Muscle of back (tissue), 13 donors: Measurements from ENCODE around the gene SLC35D1. TPM values are rescaled to one million over a fixed set of nuclear protein-coding genes. Genes with fewer than 3 reads are reported as not detected.
"Not testable (repeated sequence)": the region's sequence is repeated elsewhere in the genome, so short reads cannot be mapped to it uniquely, and the experiment has no call there.

ENCODE experiments used
- DNase-seq, 3 donors: peaks; one replicate each; pipeline versions ENCODE4 v3.0.0 to v3.0.0-alpha.2; 2013
- long read RNA-seq, 9 donors: transcript quantifications; one replicate each; lab custom pipeline, GENCODE V29; 2026
- polyA plus RNA-seq, 10 donors: library from polyadenylated mRNA; unstranded; fragments of 120-200 nt; gene quantifications; one replicate each; pipeline ENCODE4 v1.2.1, GENCODE V29; 2013; ENCODE audit not compliant: insufficient read length in 10 of 10

SLC35D1 gene
- polyA plus RNA-seq: 1 to 10 TPM; 5.7 to 9.3 (median 7.9) TPM
- long read RNA-seq, donor 1, full-length matches to known transcripts: 1 of 1 reads
- long read RNA-seq, donor 1, partial matches to known transcripts: 0 of 1 reads
- long read RNA-seq, donor 1, other reads (novel, unspliced or antisense): 0 of 1 reads
- long read RNA-seq, donor 2, full-length matches to known transcripts: 2 of 2 reads
- long read RNA-seq, donor 2, partial matches to known transcripts: 0 of 2 reads
- long read RNA-seq, donor 2, other reads (novel, unspliced or antisense): 0 of 2 reads
- long read RNA-seq, donor 3: 0 reads
- long read RNA-seq, donor 4: 0 reads
- long read RNA-seq, donor 5, full-length matches to known transcripts: 1 of 1 reads
- long read RNA-seq, donor 5, partial matches to known transcripts: 0 of 1 reads
- long read RNA-seq, donor 5, other reads (novel, unspliced or antisense): 0 of 1 reads
- long read RNA-seq, donor 6, full-length matches to known transcripts: 1 of 1 reads
- long read RNA-seq, donor 6, partial matches to known transcripts: 0 of 1 reads
- long read RNA-seq, donor 6, other reads (novel, unspliced or antisense): 0 of 1 reads
- long read RNA-seq, donor 7: 0 reads
- long read RNA-seq, donor 8, full-length matches to known transcripts: 2 of 2 reads
- long read RNA-seq, donor 8, partial matches to known transcripts: 0 of 2 reads
- long read RNA-seq, donor 8, other reads (novel, unspliced or antisense): 0 of 2 reads
- long read RNA-seq, donor 9: 0 reads

DNA sequence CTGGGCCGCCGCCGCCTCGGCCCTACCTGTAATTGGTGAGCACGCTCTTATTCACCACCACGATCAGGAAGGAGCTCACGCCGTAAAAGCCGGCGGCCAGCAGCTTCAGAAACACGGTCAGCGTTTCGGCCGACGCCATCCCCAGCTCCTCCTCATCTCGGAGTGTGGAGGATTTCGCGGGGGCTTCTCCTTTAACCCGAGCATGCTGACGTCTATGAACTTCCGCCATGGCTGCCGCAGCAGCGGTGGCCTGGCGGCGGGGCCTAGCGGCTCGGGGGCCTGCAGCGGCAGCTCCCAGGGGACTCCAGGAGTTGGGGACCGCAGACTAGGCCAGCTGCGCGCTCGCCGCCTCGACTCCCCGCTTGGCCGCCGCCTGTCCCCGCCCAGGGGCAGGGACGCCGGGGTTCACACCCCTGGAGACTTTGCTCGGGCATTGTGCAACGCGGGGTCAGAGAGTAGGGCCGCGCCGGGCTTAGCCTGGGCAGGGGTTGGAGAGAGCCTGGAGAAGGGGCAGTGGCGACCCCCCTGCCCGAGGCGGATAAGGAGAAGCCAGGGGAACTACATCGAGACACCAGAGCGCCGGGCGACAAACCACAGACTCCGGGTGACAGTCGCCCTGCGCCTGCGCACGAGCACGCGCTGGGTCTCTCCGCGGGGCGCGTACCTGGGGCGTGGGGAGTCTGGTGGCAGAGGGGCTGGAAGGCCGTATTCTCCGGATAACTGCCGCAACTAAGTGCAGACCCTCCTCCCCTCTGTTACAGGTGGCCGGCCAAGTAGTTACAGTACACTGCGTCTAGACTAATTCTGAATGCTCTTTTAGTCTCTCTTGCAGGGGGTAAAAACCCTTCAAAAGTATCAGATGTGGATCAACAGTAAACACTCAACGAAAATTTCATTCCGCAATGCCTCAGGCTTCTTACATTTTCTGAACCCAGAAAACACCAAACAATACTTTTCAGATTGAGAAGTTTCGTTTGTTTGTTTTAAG is at the start of gene SLC35D1:
SLC35D1 (minus strand) TSS at position 364 of the 988 bp plus-strand sequence; CDS start at position 229, 135 bp downstream.
- peak; percentile 59 to 95 (median 83) for DNase-seq

GRCh38 chr1:67103548-67103947 is 49.6 kb upstream of the SLC35D1 start:
- no peak for DNase-seq

GRCh38 chr1:67100833-67101232 is 46.9 kb upstream of the SLC35D1 start:
- no peak for DNase-seq

GRCh38 chr1:67097305-67097704 is 43.4 kb upstream of the SLC35D1 start:
- DNase-seq: no peak

- no peak for DNase-seq
Observed at GRCh38 chr1:67094191-67094590, 40.2 kb upstream of the SLC35D1 start.

- no peak for DNase-seq
Observed at GRCh38 chr1:67089685-67090208, 35.8 kb upstream of the SLC35D1 start.

GRCh38 chr1:67088440-67088839 is 34.5 kb upstream of the SLC35D1 start:
- DNase-seq: no peak

DNA sequence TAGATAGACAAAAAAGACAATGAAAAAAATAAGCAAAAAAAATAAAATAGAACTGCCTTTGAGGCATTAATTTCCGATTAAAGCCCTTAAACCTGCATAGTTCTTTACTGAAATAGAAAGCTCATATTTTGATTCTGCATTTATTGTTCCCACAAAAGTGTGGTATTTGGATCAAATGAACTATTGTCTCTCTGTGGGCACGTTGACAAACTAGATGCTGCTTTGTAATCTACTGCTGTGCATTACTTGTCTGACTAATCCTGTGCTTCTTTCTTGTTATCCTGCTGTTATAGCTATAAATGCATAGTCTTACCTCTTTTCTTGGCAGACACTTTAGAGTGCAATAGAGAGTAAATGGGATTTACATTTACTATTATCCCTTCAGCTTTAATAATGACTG is 31.4 kb upstream of the SLC35D1 start:
- DNase-seq: no peak

GRCh38 chr1:67084765-67085318 is 30.9 kb upstream of the SLC35D1 start:
- no peak for DNase-seq

GRCh38 chr1:67078291-67078690 is 24.3 kb upstream of the SLC35D1 start:
- no peak for DNase-seq

DNA sequence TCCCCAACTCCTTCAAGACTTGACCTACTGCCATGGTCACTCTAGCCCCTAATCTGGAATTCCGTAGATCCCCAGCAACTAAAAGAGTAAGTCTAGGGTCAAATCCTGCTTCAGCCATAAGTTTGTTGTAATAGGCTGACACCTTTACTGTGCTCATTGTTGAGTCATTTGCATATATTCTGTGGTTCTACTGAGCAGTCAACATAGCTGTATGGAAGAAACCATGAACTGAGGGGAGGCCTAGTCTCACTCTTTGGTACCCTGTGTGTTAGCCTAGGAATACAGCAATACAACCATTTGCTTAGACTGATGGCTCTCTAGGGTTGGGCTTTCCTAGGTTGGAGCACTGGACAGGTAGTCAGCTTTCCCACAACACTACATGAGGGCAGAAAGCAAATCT is 23.6 kb upstream of the SLC35D1 start:
- no peak for DNase-seq

- DNase-seq: no peak
Observed at GRCh38 chr1:67072749-67073148, 18.8 kb upstream of the SLC35D1 start.

DNA sequence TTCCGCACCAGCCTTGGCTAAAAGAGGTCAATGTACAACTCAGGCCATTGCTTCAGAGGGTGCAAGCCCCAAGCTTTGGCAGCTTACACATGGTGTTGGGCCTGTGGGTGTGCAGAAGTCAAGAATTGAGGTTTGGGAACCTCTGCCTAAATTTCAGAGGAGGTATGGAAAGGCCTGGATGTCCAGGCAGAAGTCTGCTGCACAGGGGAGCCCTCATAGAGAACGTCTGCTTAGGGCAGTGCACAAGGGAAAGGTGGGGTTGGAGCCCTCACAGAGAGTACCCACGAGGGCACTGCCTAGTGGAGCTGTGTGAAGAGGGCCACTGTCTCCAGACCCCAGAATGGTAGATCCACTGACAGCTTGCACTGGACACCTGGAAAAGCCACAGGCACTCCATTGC is 13.7 kb upstream of the SLC35D1 start:
- not testable (repeated sequence) for DNase-seq

DNA sequence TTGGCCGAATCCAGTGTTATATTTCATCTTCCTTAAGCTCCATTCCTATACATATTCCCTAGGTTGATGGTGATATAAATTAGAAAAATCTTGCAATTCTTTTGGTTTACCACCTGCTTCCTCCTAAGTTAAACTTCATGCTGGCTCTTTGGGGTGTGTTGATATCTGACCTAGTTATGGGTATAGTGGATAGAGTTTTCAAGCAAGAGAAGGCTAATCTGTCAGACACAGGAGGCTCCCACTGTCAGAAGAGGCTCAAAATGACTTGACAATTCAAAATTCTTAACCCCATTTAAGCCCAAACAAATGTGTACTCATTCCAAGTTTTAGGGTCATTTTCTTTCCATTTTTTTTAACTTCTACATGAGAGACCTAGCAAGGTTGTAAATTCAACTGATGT is 8.5 kb upstream of the SLC35D1 start:
- no peak for DNase-seq

DNA sequence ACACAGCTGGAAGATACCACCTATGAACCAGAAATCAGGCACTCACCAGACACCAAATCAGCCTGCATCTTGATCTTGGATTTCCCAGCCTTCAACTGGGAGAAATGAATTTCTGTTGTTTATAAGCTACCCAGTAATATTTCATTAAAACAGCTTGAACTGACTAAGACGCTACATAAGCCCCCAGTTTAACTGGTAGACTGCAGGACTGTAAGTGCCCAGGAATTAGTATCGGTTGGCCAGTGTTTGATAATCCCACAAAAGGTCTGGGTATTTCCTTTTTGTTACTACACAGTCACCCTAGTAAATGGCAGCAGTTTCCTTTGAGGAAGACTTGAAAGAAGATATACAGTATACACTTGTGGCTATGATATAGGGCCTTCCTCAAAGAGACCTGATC is 7.3 kb upstream of the SLC35D1 start:
- DNase-seq: no peak

DNA sequence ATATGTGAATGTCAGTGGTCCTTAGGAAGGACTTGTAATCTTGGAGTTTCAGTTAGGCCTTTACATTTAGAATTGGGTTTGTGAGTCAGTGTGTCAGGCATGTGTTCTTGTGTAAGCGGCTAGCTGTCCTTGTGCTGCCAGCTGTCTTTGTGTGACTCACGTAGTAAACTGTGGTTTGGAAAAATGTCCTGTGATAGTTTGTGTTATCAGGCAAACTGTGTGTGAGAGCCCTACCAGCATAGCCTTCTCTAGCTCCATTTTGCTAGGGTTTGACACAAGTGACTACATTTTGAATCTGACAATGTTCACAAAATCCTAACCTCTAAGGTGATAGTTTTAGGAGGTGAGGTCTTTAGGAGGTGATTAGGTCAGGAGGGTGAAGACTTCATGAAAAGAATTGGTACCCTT is 6.9 kb upstream of the SLC35D1 start:
- DNase-seq: peak in 1 of 3 donors; percentile 89

DNA sequence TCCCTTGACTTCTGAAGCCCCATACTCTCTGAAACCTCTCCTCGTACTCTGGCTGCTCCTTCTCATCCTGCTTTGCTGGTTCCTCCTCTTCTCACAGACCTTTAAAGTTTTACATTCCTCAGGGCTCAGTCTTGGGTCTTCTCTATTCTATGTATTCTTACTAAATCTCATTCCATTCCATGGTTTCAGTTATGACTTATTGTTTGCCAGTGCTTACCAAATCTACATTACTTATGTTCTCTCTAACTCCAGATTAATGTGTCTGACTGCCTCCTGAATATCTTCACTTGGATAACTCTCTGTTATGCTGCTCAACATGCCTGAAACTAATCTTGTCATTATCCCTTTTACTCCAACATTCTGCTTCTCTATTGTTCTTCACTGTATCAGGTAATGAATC is 5.4 kb upstream of the SLC35D1 start:
- DNase-seq: no peak

GRCh38 chr1:67058761-67059160 is 4.8 kb upstream of the SLC35D1 start:
- DNase-seq: no peak

DNA sequence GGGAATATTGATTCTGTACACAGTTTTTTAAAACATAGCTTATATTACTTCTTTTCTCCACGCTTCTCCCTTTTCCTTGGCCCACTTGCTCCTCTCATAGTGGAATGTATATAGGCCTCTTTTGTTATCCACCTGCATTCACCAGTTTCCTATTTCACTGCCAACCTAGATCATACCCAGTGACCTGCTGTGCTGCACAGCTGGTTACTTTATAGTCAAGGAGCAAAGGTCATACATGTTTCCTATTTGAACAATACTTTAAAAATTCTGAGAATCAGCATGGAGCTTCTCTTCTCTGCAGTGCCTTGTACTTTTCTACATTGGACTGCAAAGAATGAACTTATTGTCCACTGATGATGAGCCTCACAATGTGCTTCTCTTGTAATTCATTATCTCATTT is 4.3 kb upstream of the SLC35D1 start:
- DNase-seq: no peak

DNA sequence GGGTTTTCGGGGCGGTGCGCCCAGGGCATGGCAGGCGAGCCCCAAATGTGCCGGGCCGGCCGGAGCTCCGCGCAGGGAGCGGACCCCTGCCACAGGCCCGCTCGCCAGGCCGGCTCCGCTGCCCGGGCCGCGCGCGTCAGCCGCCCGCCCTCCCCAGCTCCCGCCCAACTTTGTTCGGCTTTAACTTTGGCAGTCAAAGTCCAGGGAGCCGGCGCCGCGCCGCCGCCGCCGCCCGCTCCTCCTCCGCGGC is 488 bp downstream of the SLC35D1 start:
- DNase-seq: peak in 1 of 3 donors; percentile 81

GRCh38 chr1:67052741-67053534 is 1.0 kb downstream of the SLC35D1 start:
- DNase-seq: peak in 2 of 3 donors; percentile 18 to 84
